Left lung (tissue), 10 donors: ENCODE data around the gene TPH2. TPM values are rescaled to one million over a fixed set of nuclear protein-coding genes. Genes with fewer than 3 reads are reported as not detected.
A peak's percentile ranks its signal among the peaks of the same experiment; 100 is the strongest.

ENCODE experiments used
- ATAC-seq: fragments of 200-7000 bp; cut with Tn5 transposase; one replicate; pipeline ENCODE4 v1.9.1; 2020; ENCODE audit warnings: moderate library complexity
- DNase-seq, 4 donors: peaks; one replicate each; pipeline ENCODE4 v3.0.0-alpha.2; 2013 to 2020
- H3K27ac ChIP-seq, 2 donors: fragments of 200-600 bp; sonication (generic) in 1 of 2; one replicate each; pipeline versions ENCODE4 v1.5.0 to v1.8.0; 2020 to 2021
- H3K27me3 ChIP-seq, 2 donors: fragments of 200-600 bp; sonication (generic) in 1 of 2; one replicate each; pipeline versions ENCODE4 v1.5.0 to v1.8.0; 2020 to 2021
- H3K36me3 ChIP-seq, 2 donors: fragments of 200-600 bp; sonication (generic) in 1 of 2; one replicate each; pipeline versions ENCODE4 v1.5.0 to v1.8.0; 2020 to 2021
- H3K4me1 ChIP-seq, 2 donors: fragments of 200-600 bp; one replicate each; pipeline ENCODE4 v1.8.0; 2021
- H3K4me3 ChIP-seq, 2 donors: fragments of 200-600 bp; sonication (generic) in 1 of 2; one replicate each; pipeline versions ENCODE4 v1.5.0 to v1.8.0; 2020 to 2021; ENCODE audit warnings: mild to moderate bottlenecking in 1 of 2
- H3K9me3 ChIP-seq, 2 donors: fragments of 200-600 bp; sonication (generic) in 1 of 2; one replicate each; pipeline versions ENCODE4 v1.5.0 to v1.8.0; 2020 to 2021
- CTCF ChIP-seq, 2 donors: fragments of 200-600 bp; sonication (generic) in 1 of 2; IDR thresholded peaks; one replicate each; pipeline versions ENCODE4 v1.5.0 to v1.8.0; 2021; ENCODE audit warnings: antibody characterized with exemption in 2 of 2
- intact Hi-C, 2 donors: fragments of 100-400 bp; cut with DNase I; formaldehyde crosslinking; loops; one replicate each; pipeline versions ENCODE4 v1.11.2 to v1.14.2; 2022
- polyA plus RNA-seq, 6 donors: library from polyadenylated mRNA; unstranded; fragments of 120-200 nt; gene quantifications; one replicate each; pipeline ENCODE4 v1.2.1, GENCODE V29; 2013; ENCODE audit not compliant: insufficient read length in 6 of 6
- total RNA-seq, 2 donors: library from RNA; stranded (reverse); fragmentation: NEBNext Ultra II Directional; extraction: Animal tissue kit (Norgen Biotek cat#: 25700); gene quantifications; one replicate each; pipeline ENCODE4 v1.2.1, GENCODE V29; 2021
- donor health status: DM: no; HTN: yes; CAD: no.
- donor health status: DM: no; HTN: no; CAD: no.

Gene TPH2
- total and polyA plus RNA-seq, 8 donors = 0.10 to 0.52 (median 0.25) TPM; not detected in 1

GRCh38 chr12:72010356-72010755 is 71.7 kb downstream of the TPH2 start:
- no peak for DNase-seq
- H3K4me3 ChIP-seq = no peak overlapping the region
- no peaks in the 10 kb centered on the region for H3K4me1 ChIP-seq
- no peak for ATAC-seq
- H3K9me3 ChIP-seq = no peaks in the 10 kb centered on the region
- intact Hi-C loops = no loop called here
- TF ChIP-seq CTCF (IDR thresholded peaks at IDR 0.05) = no peak
- peaks cover 0 to 9% of the 10 kb centered on the region in 2 donors for H3K27me3 ChIP-seq
- no peak overlapping the region for H3K27ac ChIP-seq
- H3K36me3 ChIP-seq = no peaks in the 10 kb centered on the region

GRCh38 chr12:72011374-72011773 is 72.7 kb downstream of the TPH2 start:
- Histone ChIP-seq H3K4me1 (no peaks in the 10 kb centered on the region), H3K27ac (no peak overlapping the region), H3K36me3 (no peaks in the 10 kb centered on the region), H3K27me3 (peaks cover 0 to 7% of the 10 kb centered on the region in 2 donors), H3K9me3 (no peaks in the 10 kb centered on the region), H3K4me3 (no peak overlapping the region)
- TF ChIP-seq CTCF (IDR thresholded peaks at IDR 0.05) = no peak
- peak in 1 of 4 donors; percentile 3 for DNase-seq
- intact Hi-C loops = no loop called here
- no peak for ATAC-seq

- Histone ChIP-seq H3K27ac (no peak overlapping the region), H3K4me3 (no peak overlapping the region), H3K36me3 (no peaks in the 10 kb centered on the region), H3K27me3 (no peaks in the 10 kb centered on the region), H3K4me1 (no peaks in the 10 kb centered on the region), H3K9me3 (no peaks in the 10 kb centered on the region)
- no peak for TF ChIP-seq CTCF (IDR thresholded peaks at IDR 0.05)
- no peak for DNase-seq
- no peak for ATAC-seq
- intact Hi-C loops = no loop called here
Measured at GRCh38 chr12:72012874-72013273, 74.2 kb downstream of the TPH2 start.

DNA sequence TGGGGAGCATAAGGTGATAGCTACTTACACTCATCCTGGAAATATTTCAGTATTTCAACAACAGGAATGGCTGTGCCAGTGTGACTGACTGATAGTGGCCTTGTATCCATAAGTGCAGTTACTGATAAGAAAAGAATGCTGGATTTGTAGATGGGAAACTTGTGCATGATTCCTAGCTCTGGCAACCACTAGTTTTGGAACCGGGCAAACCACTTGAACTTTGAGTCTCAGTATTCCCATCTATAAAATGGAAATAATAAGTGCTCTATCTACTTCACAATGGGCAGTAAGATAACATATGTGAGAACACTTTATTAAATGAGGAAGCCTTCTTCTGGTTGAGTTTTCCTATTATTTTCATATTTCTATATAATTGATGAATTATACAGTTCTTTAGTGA is 77.2 kb downstream of the TPH2 start:
- DNase-seq = no peak
- Histone ChIP-seq H3K27me3 (no peaks in the 10 kb centered on the region), H3K36me3 (no peaks in the 10 kb centered on the region), H3K27ac (no peak overlapping the region), H3K4me3 (no peak overlapping the region), H3K4me1 (no peaks in the 10 kb centered on the region), H3K9me3 (no peaks in the 10 kb centered on the region)
- intact Hi-C loops = no loop called here
- ATAC-seq = no peak
- TF ChIP-seq CTCF (IDR thresholded peaks at IDR 0.05) = no peak

DNA sequence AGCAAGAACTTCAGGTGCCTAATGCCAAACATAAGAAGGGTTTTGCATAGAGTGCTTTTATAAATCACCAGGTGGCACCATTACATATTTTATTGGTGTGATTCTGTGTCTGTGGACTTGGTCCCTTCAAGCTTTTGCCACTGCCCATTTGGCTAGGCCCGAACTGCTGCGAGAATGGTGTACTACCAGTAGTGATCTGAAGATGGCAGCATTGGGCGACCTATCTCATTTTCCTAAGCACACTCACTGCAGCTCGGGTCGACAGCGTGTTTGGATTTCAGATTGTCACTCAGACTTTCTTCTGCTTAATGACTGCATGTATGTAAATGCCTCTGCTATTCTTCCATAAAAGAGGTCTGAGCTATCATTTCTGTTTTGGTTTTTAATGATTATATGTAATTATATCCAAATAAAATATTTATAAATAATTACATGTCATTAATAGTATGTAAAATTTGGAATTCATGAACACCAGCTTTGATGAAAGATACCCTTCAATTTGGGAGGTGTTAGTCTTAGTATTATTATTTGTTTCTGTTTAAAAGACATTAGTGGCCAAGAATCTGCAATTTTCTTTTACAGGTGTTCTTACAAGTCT is 78.5 kb downstream of the TPH2 start:
- no peaks in the 10 kb centered on the region for H3K36me3 ChIP-seq
- DNase-seq (peak; percentile 35 to 74 (median 61)), ATAC-seq (peak; percentile 99)
- no peak overlapping the region for H3K4me3 ChIP-seq
- peak; percentile 64 to 83 for TF ChIP-seq CTCF (IDR thresholded peaks at IDR 0.05)
- intact Hi-C loops = no loop called here
- H3K27me3 ChIP-seq = no peaks in the 10 kb centered on the region
- H3K9me3 ChIP-seq = no peaks in the 10 kb centered on the region
- H3K27ac ChIP-seq = no peak overlapping the region
- no peaks in the 10 kb centered on the region for H3K4me1 ChIP-seq
